HCT116 (cell line): Measurements from ENCODE around the gene NPFF. TPM values are rescaled to one million over a fixed set of nuclear protein-coding genes. Genes with fewer than 3 reads are reported as not detected.

ENCODE experiments used
- ATAC-seq: fragments of 200-7000 bp; cut with Tn5 transposase; 2 replicates; pipeline ENCODE4 v1.9.1; 2020; ENCODE audit warnings: mild to moderate bottlenecking, moderate library complexity
- BruUV-seq: library from RNA; stranded (reverse); fragments of 400-500 nt; replicated peaks from 2 replicates; lab custom pipeline; 2021; lab: Mats Ljungman, UMichigan
- CTCF ChIA-PET: fragments of 300-600 bp; sonication (Branson Sonifier 250); formaldehyde crosslinking; loops from one replicate; lab custom pipeline; 2021; ENCODE audit warnings: antibody characterized with exemption; lab: Charles Lee
- POLR2A ChIA-PET: fragments of 300-600, 350-600 bp; sonication (Branson Sonifier 250); formaldehyde crosslinking; loops from one replicate; lab custom pipeline; 2021; ENCODE audit warnings: antibody characterized with exemption; lab: Charles Lee
- RAD21 ChIA-PET, 2 experiments: fragments of 300-600 bp; sonication (Branson Sonifier 250); formaldehyde crosslinking; loops; one replicate each; lab custom pipeline; 2023; ENCODE audit warnings: low total read pairs in 2 of 2; ENCODE audit not compliant: uncharacterized antibody in 2 of 2, unreplicated experiment in 2 of 2, low non-redundant PET in 1 of 2; lab: Charles Lee
- DNase-seq: peaks from one replicate; pipeline ENCODE4 v3.0.0-alpha.2; 2010; ENCODE audit warnings: low read depth, low spot score
- H2AFZ ChIP-seq: fragments of 200-600 bp; shearing (Covaris generic), sonication (generic); 2 replicates; pipeline ENCODE4 v1.6.1; 2017; ENCODE audit warnings: low read depth, mixed run types, mixed read lengths, antibody characterized with exemption, low read length; ENCODE audit not compliant: poor library complexity, severe bottlenecking
- H3K27ac ChIP-seq: 2 replicates; pipeline ENCODE4 v1.5.1; 2012; ENCODE audit warnings: low read depth, low read length
- H3K27me3 ChIP-seq: fragments of 200-600 bp; sonication (generic); 2 replicates; pipeline ENCODE4 v1.6.1; 2016; ENCODE audit warnings: mixed run types, low read length, mixed read lengths; ENCODE audit not compliant: insufficient read depth
- H3K36me3 ChIP-seq, 2 experiments: fragments of 200-500 bp in 1 of 2; fragments of 200-600 bp in 1 of 2; sonication (Bioruptor generic) in 1 of 2; sonication (generic) in 1 of 2; 2 replicates each; pipeline versions ENCODE4 v1.5.1 to v1.6.1; 2014 to 2016; ENCODE audit warnings: low read length in 2 of 2, inconsistent platforms in 1 of 2, mixed read lengths in 1 of 2, mixed run types in 1 of 2; ENCODE audit not compliant: insufficient read depth in 2 of 2, control insufficient read depth in 1 of 2
- H3K4me1 ChIP-seq, 2 experiments: fragments of 200-600 bp in 1 of 2; sonication (generic) in 1 of 2; 2 replicates each; pipeline versions ENCODE4 v1.5.1 to v1.6.1; 2012 to 2017; ENCODE audit warnings: low read length in 2 of 2, inconsistent platforms in 1 of 2, mild to moderate bottlenecking in 1 of 2, mixed read lengths in 1 of 2, mixed run types in 1 of 2, moderate library complexity in 1 of 2; ENCODE audit not compliant: insufficient read depth in 2 of 2, control insufficient read depth in 1 of 2
- H3K4me2 ChIP-seq: fragments of 200-600 bp; sonication (generic); 2 replicates; pipeline ENCODE4 v1.6.1; 2017; ENCODE audit warnings: mixed run types, low read length, mixed read lengths
- H3K4me3 ChIP-seq, 2 experiments: fragments of 200-600 bp in 1 of 2; sonication (generic) in 1 of 2; replicated peaks in 1 of 2; 2 replicates each; pipeline ENCODE4 v1.5.1; 2011 to 2016; ENCODE audit warnings: low read length in 2 of 2, control low read depth in 1 of 2, low read depth in 1 of 2, mild to moderate bottlenecking in 1 of 2, mixed read lengths in 1 of 2, mixed run types in 1 of 2
- H3K79me2 ChIP-seq: fragments of 200-600 bp; sonication (generic); 2 replicates; pipeline ENCODE4 v1.6.1; 2017; ENCODE audit warnings: mild to moderate bottlenecking, mixed run types, low read length, moderate library complexity, mixed read lengths; ENCODE audit not compliant: insufficient read depth
- H3K9ac ChIP-seq: fragments of 200-600 bp; sonication (generic); 2 replicates; pipeline ENCODE4 v1.6.1; 2016; ENCODE audit warnings: low read length, mixed read lengths
- H3K9me2 ChIP-seq: fragments of 200-600 bp; sonication (generic), shearing (Covaris generic); 2 replicates; pipeline ENCODE4 v1.6.1; 2017; ENCODE audit warnings: mixed run types, mild to moderate bottlenecking, moderate library complexity; ENCODE audit not compliant: insufficient read depth
- H3K9me3 ChIP-seq, 2 experiments: fragments of 200-500 bp in 1 of 2; fragments of 200-600 bp in 1 of 2; sonication (Bioruptor generic) in 1 of 2; sonication (generic) in 1 of 2; 2 replicates each; pipeline ENCODE4 v1.6.1; 2014 to 2017; ENCODE audit warnings: low read length in 2 of 2, mixed read lengths in 2 of 2, inconsistent platforms in 1 of 2, low read depth in 1 of 2, mild to moderate bottlenecking in 1 of 2, mixed run types in 1 of 2, moderate library complexity in 1 of 2; ENCODE audit not compliant: control insufficient read depth in 1 of 2, insufficient read depth in 1 of 2
- H4K20me1 ChIP-seq: fragments of 200-600 bp; sonication (generic), shearing (Covaris generic); 2 replicates; pipeline ENCODE4 v1.6.1; 2017; ENCODE audit warnings: mixed run types, mild to moderate bottlenecking, moderate library complexity; ENCODE audit not compliant: insufficient read depth
- CEBPB ChIP-seq: IDR thresholded peaks from 2 replicates; pipeline ENCODE4 v1.6.1; 2012; ENCODE audit warnings: low read depth
- EZH2 ChIP-seq: fragments of 200-600 bp; sonication (generic); IDR thresholded peaks from 2 replicates; pipeline ENCODE4 v1.6.1; 2017; ENCODE audit warnings: antibody characterized with exemption, mixed run types
- FOSL1 ChIP-seq: IDR thresholded peaks from 2 replicates; pipeline ENCODE4 v1.6.1; 2012; ENCODE audit warnings: low read depth
- JUND ChIP-seq: IDR thresholded peaks from 2 replicates; pipeline ENCODE4 v1.6.1; 2012
- POLR2AphosphoS5 ChIP-seq: IDR thresholded peaks from 2 replicates; pipeline ENCODE4 v1.6.1; 2011; ENCODE audit warnings: mild to moderate bottlenecking, low read depth, low read length, moderate library complexity
- SIN3A ChIP-seq: IDR thresholded peaks from 2 replicates; pipeline ENCODE4 v1.6.1; 2012; ENCODE audit warnings: low read depth
- SP1 ChIP-seq: IDR thresholded peaks from 2 replicates; pipeline ENCODE4 v1.6.1; 2012; ENCODE audit warnings: low read depth
- ZFX ChIP-seq: fragments of 450-650 bp; IDR thresholded peaks from 2 replicates; pipeline ENCODE4 v1.6.1; 2017
- intact Hi-C: fragments of 100-400 bp; cut with micrococcal nuclease; formaldehyde crosslinking; loops from 2 replicates; pipeline ENCODE4 v1.10.0; 2022
- total RNA-seq: library from RNA; stranded (reverse); gene quantifications from one replicate; pipeline ENCODE4 v1.2.1, GENCODE V29; 2021; ENCODE audit not compliant: unreplicated experiment
- TF ChIP-seq, protein P1 (sequence below), 3 experiments: fragments of 200-600 bp in 1 of 3; sonication (generic) in 1 of 3; IDR thresholded peaks in 2 of 3; conservative IDR thresholded peaks in 1 of 3; 2 replicates each; pipeline ENCODE4 v1.5.1; 2012 to 2017; ENCODE audit warnings: low read depth in 2 of 3, low read length in 2 of 3, antibody characterized with exemption in 1 of 3, borderline replicate concordance in 1 of 3, control low read depth in 1 of 3, mild to moderate bottlenecking in 1 of 3, mixed read lengths in 1 of 3, mixed run types in 1 of 3, moderate library complexity in 1 of 3; ENCODE audit not compliant: insufficient read depth in 1 of 3
- TF ChIP-seq, protein P2 (sequence below): IDR thresholded peaks from 2 replicates; pipeline ENCODE4 v1.6.1; 2011; ENCODE audit warnings: mild to moderate bottlenecking, low read length, moderate library complexity; ENCODE audit not compliant: insufficient replicate concordance; ENCODE audit errors: extremely low read depth

Gene NPFF
- total RNA-seq, 1 experiment from 2014 or later: not detected

DNA sequence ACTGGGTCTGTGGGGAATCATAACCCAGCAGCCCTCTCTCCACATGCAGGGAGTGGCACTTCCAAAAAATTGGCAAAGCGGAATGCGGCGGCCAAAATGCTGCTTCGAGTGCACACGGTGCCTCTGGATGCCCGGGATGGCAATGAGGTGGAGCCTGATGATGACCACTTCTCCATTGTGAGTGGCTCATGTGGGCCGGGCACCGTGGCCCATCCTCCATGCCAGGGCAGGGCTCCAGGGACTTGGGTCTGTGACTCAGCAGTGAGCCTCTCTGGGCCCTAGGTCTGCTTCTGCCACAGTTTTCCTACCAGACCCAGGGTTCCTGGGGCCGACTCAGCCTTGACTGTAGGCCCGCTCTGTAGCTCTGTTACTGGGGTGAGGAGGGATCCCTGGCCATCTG, 2.2 kb downstream of the NPFF start:
- Histone ChIP-seq H3K9ac (no peak overlapping the region), H4K20me1 (no peaks in the 10 kb centered on the region), H3K4me1 (peaks cover 5 to 22% of the 10 kb centered on the region in 2 experiments), H3K4me2 (no peak overlapping the region), H3K79me2 (peaks cover 16% of the 10 kb centered on the region), H3K36me3 (peaks cover under 1 to 9% of the 10 kb centered on the region in 2 experiments; a peak in 3 of 4 replicates), H3K9me3 (no peaks in the 10 kb centered on the region), H3K27ac (no peak overlapping the region), H3K27me3 (no peaks in the 10 kb centered on the region), H3K4me3 (no peak overlapping the region), H3K9me2 (no peaks in the 10 kb centered on the region), H2AFZ (no peak overlapping the region)
- no peak for ATAC-seq
- TF ChIP-seq ZFX (no peak), FOSL1 (no peak), SP1 (no peak), EZH2 (no peak), JUND (no peak), POLR2AphosphoS5 (no peak), SIN3A (no peak), CEBPB (no peak)
- TF ChIP-seq, protein P1, sequence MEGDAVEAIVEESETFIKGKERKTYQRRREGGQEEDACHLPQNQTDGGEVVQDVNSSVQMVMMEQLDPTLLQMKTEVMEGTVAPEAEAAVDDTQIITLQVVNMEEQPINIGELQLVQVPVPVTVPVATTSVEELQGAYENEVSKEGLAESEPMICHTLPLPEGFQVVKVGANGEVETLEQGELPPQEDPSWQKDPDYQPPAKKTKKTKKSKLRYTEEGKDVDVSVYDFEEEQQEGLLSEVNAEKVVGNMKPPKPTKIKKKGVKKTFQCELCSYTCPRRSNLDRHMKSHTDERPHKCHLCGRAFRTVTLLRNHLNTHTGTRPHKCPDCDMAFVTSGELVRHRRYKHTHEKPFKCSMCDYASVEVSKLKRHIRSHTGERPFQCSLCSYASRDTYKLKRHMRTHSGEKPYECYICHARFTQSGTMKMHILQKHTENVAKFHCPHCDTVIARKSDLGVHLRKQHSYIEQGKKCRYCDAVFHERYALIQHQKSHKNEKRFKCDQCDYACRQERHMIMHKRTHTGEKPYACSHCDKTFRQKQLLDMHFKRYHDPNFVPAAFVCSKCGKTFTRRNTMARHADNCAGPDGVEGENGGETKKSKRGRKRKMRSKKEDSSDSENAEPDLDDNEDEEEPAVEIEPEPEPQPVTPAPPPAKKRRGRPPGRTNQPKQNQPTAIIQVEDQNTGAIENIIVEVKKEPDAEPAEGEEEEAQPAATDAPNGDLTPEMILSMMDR (IDR thresholded peaks at IDR 0.05 in 2 of 3, conservative IDR thresholded peaks at IDR 0.05 in 1 of 3; ENCODE audit: borderline replicate concordance in 1 of 3, insufficient read depth in 1 of 3, low read depth in 2 of 3, low read length in 2 of 3): no peak
- TF ChIP-seq, protein P2, sequence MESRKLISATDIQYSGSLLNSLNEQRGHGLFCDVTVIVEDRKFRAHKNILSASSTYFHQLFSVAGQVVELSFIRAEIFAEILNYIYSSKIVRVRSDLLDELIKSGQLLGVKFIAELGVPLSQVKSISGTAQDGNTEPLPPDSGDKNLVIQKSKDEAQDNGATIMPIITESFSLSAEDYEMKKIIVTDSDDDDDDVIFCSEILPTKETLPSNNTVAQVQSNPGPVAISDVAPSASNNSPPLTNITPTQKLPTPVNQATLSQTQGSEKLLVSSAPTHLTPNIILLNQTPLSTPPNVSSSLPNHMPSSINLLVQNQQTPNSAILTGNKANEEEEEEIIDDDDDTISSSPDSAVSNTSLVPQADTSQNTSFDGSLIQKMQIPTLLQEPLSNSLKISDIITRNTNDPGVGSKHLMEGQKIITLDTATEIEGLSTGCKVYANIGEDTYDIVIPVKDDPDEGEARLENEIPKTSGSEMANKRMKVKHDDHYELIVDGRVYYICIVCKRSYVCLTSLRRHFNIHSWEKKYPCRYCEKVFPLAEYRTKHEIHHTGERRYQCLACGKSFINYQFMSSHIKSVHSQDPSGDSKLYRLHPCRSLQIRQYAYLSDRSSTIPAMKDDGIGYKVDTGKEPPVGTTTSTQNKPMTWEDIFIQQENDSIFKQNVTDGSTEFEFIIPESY: no peak
- BruUV-seq: no TSS peak
- RAD21 ChIA-PET: no interaction called here
- DNase-seq: no peak
- intact Hi-C loops: no loop called here
- CTCF ChIA-PET: no interaction called here
- POLR2A ChIA-PET: no interaction called here
